B cell (primary cell): ENCODE measurements around the gene AKR7A3. TPM values are rescaled to one million over a fixed set of nuclear protein-coding genes. Genes with fewer than 3 reads are reported as not detected.
"Not testable (repeated sequence)": the region's sequence is repeated elsewhere in the genome, so short reads cannot be mapped to it uniquely, and the experiment has no call there.

ENCODE experiments used
- ATAC-seq: fragments of 200-7000 bp; cut with Tn5 transposase; one replicate; pipeline ENCODE4 v1.10.0; 2021; ENCODE audit warnings: low read depth, mild to moderate bottlenecking, moderate number of reproducible peaks, moderate library complexity
- CTCF ChIA-PET: fragments of 350-600 bp; sonication (Branson Sonifier 250); formaldehyde crosslinking; loops from one replicate; lab custom pipeline; 2021; ENCODE audit warnings: antibody characterized with exemption, inconsistent platforms; lab: Charles Lee
- POLR2A ChIA-PET: fragments of 350-600 bp; sonication (Branson Sonifier 250); formaldehyde crosslinking; loops from one replicate; lab custom pipeline; 2021; ENCODE audit warnings: antibody characterized with exemption; lab: Charles Lee
- DNase-seq: peaks from one replicate; pipeline ENCODE4 v3.0.0; 2013
- H2AFZ ChIP-seq: 2 replicates; pipeline ENCODE4 v1.6.1; 2012; ENCODE audit warnings: mild to moderate bottlenecking, low read depth, low read length; ENCODE audit not compliant: insufficient read depth, poor library complexity, severe bottlenecking
- H3K27ac ChIP-seq, 2 donors: 1 replicate in 1 of 2; 2 replicates in 1 of 2; pipeline ENCODE4 v1.5.1; 2012 to 2013; ENCODE audit warnings: low read length in 2 of 2, mild to moderate bottlenecking in 2 of 2, moderate library complexity in 1 of 2
- H3K27me3 ChIP-seq, 4 experiments: fragments of 200-600 bp in 1 of 4; sonication (generic) in 1 of 4; replicated peaks in 1 of 4; 1 replicate in 2 of 4; 2 replicates in 2 of 4; pipeline versions ENCODE4 v1.6.1 to v1.7.0; 2013 to 2016; ENCODE audit warnings: low read length in 3 of 4, mild to moderate bottlenecking in 2 of 4, mixed read lengths in 1 of 4, moderate library complexity in 1 of 4; ENCODE audit not compliant: insufficient read depth in 4 of 4, control insufficient read depth in 3 of 4; ENCODE audit errors: control extremely low read depth in 1 of 4
- H3K36me3 ChIP-seq, 2 experiments: replicated peaks in 1 of 2; 1 replicate in 1 of 2; 2 replicates in 1 of 2; pipeline versions ENCODE4 v1.6.1 to v1.7.1; 2013; ENCODE audit warnings: low read length in 1 of 2; ENCODE audit not compliant: insufficient read depth in 2 of 2, control insufficient read depth in 1 of 2; ENCODE audit errors: control extremely low read depth in 1 of 2, extremely low read depth in 1 of 2
- H3K4me1 ChIP-seq, 2 donors: fragments of 200-600 bp in 1 of 2; sonication (generic) in 1 of 2; 1 replicate in 1 of 2; 2 replicates in 1 of 2; pipeline versions ENCODE4 v1.5.1 to v1.6.1; 2013 to 2017; ENCODE audit warnings: low read length in 2 of 2; ENCODE audit not compliant: control insufficient read depth in 2 of 2, insufficient read depth in 2 of 2
- H3K4me2 ChIP-seq: replicated peaks from 2 replicates; pipeline ENCODE3; 2012; ENCODE audit warnings: mild to moderate bottlenecking, low read depth, low read length; ENCODE audit not compliant: poor library complexity, severe bottlenecking
- H3K4me3 ChIP-seq, 5 experiments: fragments of 200-600 bp in 1 of 5; sonication (generic) in 1 of 5; 1 replicate in 3 of 5; 2 replicates in 2 of 5; pipeline versions ENCODE4 v1.5.1 to v1.7.0; 2011 to 2016; ENCODE audit warnings: low read length in 4 of 5, mild to moderate bottlenecking in 4 of 5, low read depth in 2 of 5, control low read depth in 1 of 5, moderate library complexity in 1 of 5; ENCODE audit not compliant: insufficient read depth in 1 of 5; ENCODE audit errors: control extremely low read depth in 1 of 5, extremely low read depth in 1 of 5
- H3K79me2 ChIP-seq: fragments of 200-600 bp; sonication (generic); one replicate; pipeline ENCODE4 v1.6.0; 2016; ENCODE audit warnings: low read length; ENCODE audit not compliant: control insufficient read depth, insufficient read depth
- H3K9ac ChIP-seq: fragments of 200-600 bp; sonication (generic); 2 replicates; pipeline ENCODE4 v1.6.1; 2017; ENCODE audit warnings: mild to moderate bottlenecking, low read length, moderate library complexity
- H3K9me3 ChIP-seq, 3 donors: one replicate each; pipeline versions ENCODE4 v1.6.1 to v1.7.1; 2013; ENCODE audit warnings: low read length in 2 of 3; ENCODE audit not compliant: control insufficient read depth in 2 of 3, insufficient read depth in 1 of 3; ENCODE audit errors: control extremely low read depth in 1 of 3
- H4K20me1 ChIP-seq: 2 replicates; pipeline ENCODE4 v1.6.0; 2012; ENCODE audit warnings: mild to moderate bottlenecking, low read length; ENCODE audit not compliant: insufficient read depth, control insufficient read depth, poor library complexity, severe bottlenecking
- H3K27ac Mint-ChIP-seq: one replicate; pipeline ENCODE4 v1.8.0; 2021; ENCODE audit warnings: mixed read lengths
- H3K27me3 Mint-ChIP-seq: one replicate; pipeline ENCODE4 v1.8.0; 2021; ENCODE audit warnings: mixed read lengths
- H3K4me1 Mint-ChIP-seq: one replicate; pipeline ENCODE4 v1.8.0; 2021; ENCODE audit warnings: mixed read lengths
- H3K4me3 Mint-ChIP-seq: one replicate; pipeline ENCODE4 v1.8.0; 2021; ENCODE audit warnings: mixed read lengths
- H3K9me3 Mint-ChIP-seq: one replicate; pipeline ENCODE4 v1.8.0; 2022; ENCODE audit warnings: mixed read lengths; ENCODE audit not compliant: insufficient read depth
- EZH2 ChIP-seq: IDR thresholded peaks from 2 replicates; pipeline ENCODE4 v1.6.1; 2012; ENCODE audit warnings: borderline replicate concordance, low read depth, mild to moderate bottlenecking, moderate library complexity, low read length; ENCODE audit not compliant: insufficient read depth, poor library complexity, severe bottlenecking
- WGBS: methylation state at CpG from one replicate; pipeline ENCODE4 v1.1.5; 2013; ENCODE audit warnings: missing lambda C conversion rate; ENCODE audit not compliant: insufficient coverage; 5-methylcytosine and 5-hydroxymethylcytosine counted together
- intact Hi-C: fragments of 100-400 bp; cut with micrococcal nuclease; formaldehyde crosslinking; loops from one replicate; pipeline ENCODE4 v1.10.0; 2022
- polyA plus RNA-seq: library from polyadenylated mRNA; depleted of rRNA; stranded (reverse); fragments of >200 nt; gene quantifications from 2 replicates; pipeline ENCODE4 v1.2.3, GENCODE V29; 2012
- total RNA-seq, 2 donors: library from RNA; stranded (reverse); fragments of 120-200 nt in 1 of 2; gene quantifications; 1 replicate in 1 of 2; 2 replicates in 1 of 2; pipeline versions ENCODE4 v1.2.3 to v1.2.4, GENCODE V29; 2013 to 2022
- TF ChIP-seq, protein P1 (sequence below): fragments of 200-600 bp; IDR thresholded peaks from one replicate; pipeline ENCODE4 v1.8.0; 2022; ENCODE audit warnings: antibody characterized with exemption, mild to moderate bottlenecking

AKR7A3 gene
- total and polyA plus RNA-seq, 2 donors (not counting 1 experiment from before 2014, with no cell fraction given) = 0.97 to 1.8 TPM

- Mint-ChIP-seq H3K4me1 (peaks cover 6% of the 10 kb centered on the region), H3K9me3 (no peaks in the 10 kb centered on the region), H3K4me3 (no peak overlapping the region), H3K27ac (no peak overlapping the region), H3K27me3 (no peaks in the 10 kb centered on the region)
- Histone ChIP-seq H3K4me1 (peaks cover 2 to 3% of the 10 kb centered on the region in 2 donors), H3K4me2 (no peak overlapping the region), H4K20me1 (peaks cover 2% of the 10 kb centered on the region), H3K79me2 (peaks cover 2% of the 10 kb centered on the region), H3K4me3 (no peak overlapping the region), H3K27me3 (no peaks in the 10 kb centered on the region), H3K9ac (no peak overlapping the region), H2AFZ (no peak overlapping the region), H3K9me3 (no peaks in the 10 kb centered on the region), H3K36me3 (peaks cover 6 to 52% of the 10 kb centered on the region in 2 experiments), H3K27ac (no peak overlapping the region)
- intact Hi-C loops = no loop called here
- CTCF ChIA-PET = no interaction called here
- ATAC-seq (no peak), DNase-seq (no peak)
- WGBS = 98% methylated on average over 8 of the region's 11 CpGs
- no peak for TF ChIP-seq EZH2
- TF ChIP-seq, protein P1, sequence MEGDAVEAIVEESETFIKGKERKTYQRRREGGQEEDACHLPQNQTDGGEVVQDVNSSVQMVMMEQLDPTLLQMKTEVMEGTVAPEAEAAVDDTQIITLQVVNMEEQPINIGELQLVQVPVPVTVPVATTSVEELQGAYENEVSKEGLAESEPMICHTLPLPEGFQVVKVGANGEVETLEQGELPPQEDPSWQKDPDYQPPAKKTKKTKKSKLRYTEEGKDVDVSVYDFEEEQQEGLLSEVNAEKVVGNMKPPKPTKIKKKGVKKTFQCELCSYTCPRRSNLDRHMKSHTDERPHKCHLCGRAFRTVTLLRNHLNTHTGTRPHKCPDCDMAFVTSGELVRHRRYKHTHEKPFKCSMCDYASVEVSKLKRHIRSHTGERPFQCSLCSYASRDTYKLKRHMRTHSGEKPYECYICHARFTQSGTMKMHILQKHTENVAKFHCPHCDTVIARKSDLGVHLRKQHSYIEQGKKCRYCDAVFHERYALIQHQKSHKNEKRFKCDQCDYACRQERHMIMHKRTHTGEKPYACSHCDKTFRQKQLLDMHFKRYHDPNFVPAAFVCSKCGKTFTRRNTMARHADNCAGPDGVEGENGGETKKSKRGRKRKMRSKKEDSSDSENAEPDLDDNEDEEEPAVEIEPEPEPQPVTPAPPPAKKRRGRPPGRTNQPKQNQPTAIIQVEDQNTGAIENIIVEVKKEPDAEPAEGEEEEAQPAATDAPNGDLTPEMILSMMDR = no peak
- POLR2A ChIA-PET = no interaction called here
These were observed 17.3 kb upstream of the AKR7A3 start for GRCh38 chr1:19305880-19306279.

- POLR2A ChIA-PET, H2AFZ ChIP-seq, H3K4me2 ChIP-seq, H3K27ac ChIP-seq, H4K20me1 ChIP-seq, ATAC-seq, H3K79me2 ChIP-seq, H3K27ac Mint-ChIP-seq, H3K27me3 ChIP-seq, intact Hi-C loops, H3K9ac ChIP-seq, H3K4me1 Mint-ChIP-seq, H3K4me3 Mint-ChIP-seq, H3K4me1 ChIP-seq, DNase-seq, CTCF ChIA-PET, H3K9me3 Mint-ChIP-seq, H3K4me3 ChIP-seq, H3K27me3 Mint-ChIP-seq, H3K9me3 ChIP-seq: not testable (repeated sequence)
- WGBS = 100% methylated on average over 4 of the region's 10 CpGs
- H3K36me3 ChIP-seq = peaks cover 6 to 52% of the 10 kb centered on the region in 2 experiments
These were observed 15.5 kb upstream of the AKR7A3 start for GRCh38 chr1:19304081-19304480.
